Omental fat pad (tissue), 4 donors: ENCODE data around the gene IL1RL2. TPM values are rescaled to one million over a fixed set of nuclear protein-coding genes. Genes with fewer than 3 reads are reported as not detected.

Source experiments
- ATAC-seq: fragments of 150-250 bp; one replicate; pipeline ENCODE4 v1.9.1; 2016; ENCODE audit warnings: mild to moderate bottlenecking, moderate library complexity; ENCODE audit not compliant: low FRiP score
- DNase-seq: peaks from one replicate; pipeline ENCODE4 v3.0.0-alpha.2; 2019; ENCODE audit warnings: low spot score
- CTCF ChIP-seq, 3 donors: fragments of 450-650 bp; IDR thresholded peaks; one replicate each; pipeline ENCODE4 v1.5.1; 2016 to 2017; ENCODE audit warnings: antibody characterized with exemption in 3 of 3, mild to moderate bottlenecking in 3 of 3, moderate library complexity in 2 of 3
- total RNA-seq, 4 donors: library from RNA; depleted of rRNA; stranded (reverse); fragments of >200 nt; gene quantifications; one replicate each; pipeline ENCODE4 v1.1.0, GENCODE V29; 2016

The IL1RL2 gene
- total RNA-seq, 4 donors from 2014 or later, result 0.31 to 5.3 (median 2.1) TPM

- ATAC-seq (peak; percentile 25), DNase-seq (no peak)
- no peak for TF ChIP-seq CTCF (IDR thresholded peaks at IDR 0.05)
These were observed 38.9 kb upstream of the IL1RL2 start for GRCh38 chr2:102147935-102148334.

- DNase-seq (no peak), ATAC-seq (no peak)
- no peak for TF ChIP-seq CTCF (IDR thresholded peaks at IDR 0.05)
These were observed 37.6 kb upstream of the IL1RL2 start for GRCh38 chr2:102149243-102149642.

- TF ChIP-seq CTCF (IDR thresholded peaks at IDR 0.05), result no peak
- no peak for DNase-seq
- ATAC-seq, result no peak
These were observed 37.0 kb upstream of the IL1RL2 start for GRCh38 chr2:102149644-102150455.

- DNase-seq (no peak), ATAC-seq (no peak)
These were observed 32.5 kb upstream of the IL1RL2 start for GRCh38 chr2:102154364-102154763.

GRCh38 chr2:102154946-102155702, 31.7 kb upstream of the IL1RL2 start:
- DNase-seq (no peak), ATAC-seq (no peak)
- no peak for TF ChIP-seq CTCF (IDR thresholded peaks at IDR 0.05)

More at GRCh38 chr2:102154364-102154763, 32.5 kb upstream of the IL1RL2 start:
- no peak for TF ChIP-seq CTCF (IDR thresholded peaks at IDR 0.05)

- TF ChIP-seq CTCF (IDR thresholded peaks at IDR 0.05), result no peak
- ATAC-seq, result peak; percentile 55
- no peak for DNase-seq
These were observed 30.9 kb upstream of the IL1RL2 start for GRCh38 chr2:102155703-102156515.
